Ishikawa (cell line): Measurements from ENCODE around the gene SOCS1.

Experiments
- CEBPB ChIP-seq: IDR thresholded peaks from 2 replicates; pipeline ENCODE4 v1.6.1; 2012
- CREB1 ChIP-seq: IDR thresholded peaks from 2 replicates; pipeline ENCODE4 v1.6.1; 2012; ENCODE audit warnings: low read depth
- EGR1 ChIP-seq: IDR thresholded peaks from 2 replicates; pipeline ENCODE4 v1.6.1; 2012
- EP300 ChIP-seq: IDR thresholded peaks from 2 replicates; pipeline ENCODE4 v1.6.1; 2012; ENCODE audit warnings: borderline replicate concordance
- FOXM1 ChIP-seq: IDR thresholded peaks from 2 replicates; pipeline ENCODE4 v1.6.1; 2012; ENCODE audit warnings: low read depth, borderline replicate concordance
- MAX ChIP-seq: IDR thresholded peaks from 2 replicates; pipeline ENCODE4 v1.6.1; 2012
- NFIC ChIP-seq: IDR thresholded peaks from 2 replicates; pipeline ENCODE4 v1.6.1; 2012
- RAD21 ChIP-seq: IDR thresholded peaks from 2 replicates; pipeline ENCODE4 v1.6.1; 2012; ENCODE audit warnings: low read depth
- TAF1 ChIP-seq: IDR thresholded peaks from 2 replicates; pipeline ENCODE4 v1.6.1; 2012; ENCODE audit warnings: low read depth, mild to moderate bottlenecking
- TCF12 ChIP-seq: IDR thresholded peaks from 2 replicates; pipeline ENCODE4 v1.6.1; 2012; ENCODE audit warnings: low read depth
- TEAD4 ChIP-seq: IDR thresholded peaks from 2 replicates; pipeline ENCODE4 v1.6.1; 2012
- YY1 ChIP-seq: IDR thresholded peaks from 2 replicates; pipeline ENCODE4 v1.6.1; 2012; ENCODE audit warnings: low read depth
- ZBTB7A ChIP-seq: IDR thresholded peaks from 2 replicates; pipeline ENCODE4 v1.6.1; 2012; ENCODE audit warnings: low read depth
- TF ChIP-seq, protein P1 (sequence below): IDR thresholded peaks from 2 replicates; pipeline ENCODE4 v1.6.1; 2012; ENCODE audit warnings: low read depth, mild to moderate bottlenecking
- TF ChIP-seq, protein P2 (sequence below): IDR thresholded peaks from 2 replicates; pipeline ENCODE4 v1.6.1; 2012

Gene SOCS1, protein sequence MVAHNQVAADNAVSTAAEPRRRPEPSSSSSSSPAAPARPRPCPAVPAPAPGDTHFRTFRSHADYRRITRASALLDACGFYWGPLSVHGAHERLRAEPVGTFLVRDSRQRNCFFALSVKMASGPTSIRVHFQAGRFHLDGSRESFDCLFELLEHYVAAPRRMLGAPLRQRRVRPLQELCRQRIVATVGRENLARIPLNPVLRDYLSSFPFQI

DNA sequence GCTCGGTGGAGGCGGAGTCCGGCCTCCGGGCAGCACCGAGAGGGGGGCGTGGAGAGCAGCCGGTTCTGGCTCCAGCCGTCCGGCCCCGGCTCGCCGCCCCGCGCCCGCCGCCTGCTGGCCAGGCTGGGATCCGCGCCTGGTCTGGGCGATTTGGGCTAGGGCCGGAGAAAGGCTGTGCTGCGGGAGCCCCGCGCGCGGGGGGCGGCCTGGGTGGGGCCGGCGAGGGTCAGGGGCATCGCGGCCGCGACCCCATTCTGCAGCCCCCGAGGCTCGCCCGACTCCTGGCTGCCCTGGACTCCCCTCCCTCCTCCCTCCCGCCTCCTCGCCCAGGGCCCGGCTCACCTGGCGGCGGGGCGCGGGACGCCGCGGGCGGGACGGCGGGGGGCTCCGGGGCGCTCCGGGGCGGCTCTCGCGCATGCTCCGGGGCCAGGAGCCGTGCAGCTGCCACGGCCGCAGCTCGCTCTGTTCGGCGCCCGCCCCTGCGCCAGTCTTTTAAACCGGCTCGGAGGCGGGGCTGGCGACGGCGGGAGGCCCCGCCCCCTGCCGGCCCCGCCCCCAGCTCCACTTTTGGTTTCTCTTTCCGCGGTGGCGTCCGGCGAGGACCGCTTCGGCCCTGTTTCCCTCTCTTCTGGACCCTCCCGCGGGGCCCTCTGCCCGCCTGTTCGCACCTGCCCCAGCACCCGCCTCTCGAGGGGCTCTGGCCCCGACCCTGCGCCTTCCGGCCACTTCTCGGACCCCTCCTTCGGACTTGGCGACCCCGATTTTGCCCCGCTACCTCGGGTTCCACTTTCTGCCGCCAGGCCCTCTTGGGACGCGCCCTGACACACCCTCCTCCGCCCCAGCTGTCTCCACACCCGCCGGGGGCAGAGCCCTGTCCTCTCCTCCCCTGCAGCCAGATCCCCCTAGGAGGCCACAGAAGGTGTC is at the start of gene SOCS1:
SOCS1 (minus strand) TSS at position 468 of the 924 bp plus-strand sequence. CDS start 726 bp downstream, outside the sequence.
- TF ChIP-seq EP300 (no peak), RAD21 (peak; percentile 71; the same call in 1 of the 2 replicates), FOXM1 (no peak), ZBTB7A (peak; percentile 77; the same call in 1 of the 2 replicates), EGR1 (no peak), CEBPB (no peak), NFIC (no peak), YY1 (no peak), CREB1 (no peak), MAX (peak; percentile 63), TEAD4 (no peak), TAF1 (peak; percentile 85), TCF12 (peak; percentile 4; the same call in 1 of the 2 replicates)
- TF ChIP-seq, protein P1, sequence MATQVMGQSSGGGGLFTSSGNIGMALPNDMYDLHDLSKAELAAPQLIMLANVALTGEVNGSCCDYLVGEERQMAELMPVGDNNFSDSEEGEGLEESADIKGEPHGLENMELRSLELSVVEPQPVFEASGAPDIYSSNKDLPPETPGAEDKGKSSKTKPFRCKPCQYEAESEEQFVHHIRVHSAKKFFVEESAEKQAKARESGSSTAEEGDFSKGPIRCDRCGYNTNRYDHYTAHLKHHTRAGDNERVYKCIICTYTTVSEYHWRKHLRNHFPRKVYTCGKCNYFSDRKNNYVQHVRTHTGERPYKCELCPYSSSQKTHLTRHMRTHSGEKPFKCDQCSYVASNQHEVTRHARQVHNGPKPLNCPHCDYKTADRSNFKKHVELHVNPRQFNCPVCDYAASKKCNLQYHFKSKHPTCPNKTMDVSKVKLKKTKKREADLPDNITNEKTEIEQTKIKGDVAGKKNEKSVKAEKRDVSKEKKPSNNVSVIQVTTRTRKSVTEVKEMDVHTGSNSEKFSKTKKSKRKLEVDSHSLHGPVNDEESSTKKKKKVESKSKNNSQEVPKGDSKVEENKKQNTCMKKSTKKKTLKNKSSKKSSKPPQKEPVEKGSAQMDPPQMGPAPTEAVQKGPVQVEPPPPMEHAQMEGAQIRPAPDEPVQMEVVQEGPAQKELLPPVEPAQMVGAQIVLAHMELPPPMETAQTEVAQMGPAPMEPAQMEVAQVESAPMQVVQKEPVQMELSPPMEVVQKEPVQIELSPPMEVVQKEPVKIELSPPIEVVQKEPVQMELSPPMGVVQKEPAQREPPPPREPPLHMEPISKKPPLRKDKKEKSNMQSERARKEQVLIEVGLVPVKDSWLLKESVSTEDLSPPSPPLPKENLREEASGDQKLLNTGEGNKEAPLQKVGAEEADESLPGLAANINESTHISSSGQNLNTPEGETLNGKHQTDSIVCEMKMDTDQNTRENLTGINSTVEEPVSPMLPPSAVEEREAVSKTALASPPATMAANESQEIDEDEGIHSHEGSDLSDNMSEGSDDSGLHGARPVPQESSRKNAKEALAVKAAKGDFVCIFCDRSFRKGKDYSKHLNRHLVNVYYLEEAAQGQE = no peak
- TF ChIP-seq, protein P2, sequence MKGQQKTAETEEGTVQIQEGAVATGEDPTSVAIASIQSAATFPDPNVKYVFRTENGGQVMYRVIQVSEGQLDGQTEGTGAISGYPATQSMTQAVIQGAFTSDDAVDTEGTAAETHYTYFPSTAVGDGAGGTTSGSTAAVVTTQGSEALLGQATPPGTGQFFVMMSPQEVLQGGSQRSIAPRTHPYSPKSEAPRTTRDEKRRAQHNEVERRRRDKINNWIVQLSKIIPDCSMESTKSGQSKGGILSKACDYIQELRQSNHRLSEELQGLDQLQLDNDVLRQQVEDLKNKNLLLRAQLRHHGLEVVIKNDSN = no peak

- TF ChIP-seq TCF12 (no peak), NFIC (peak; percentile 55)
Observed at GRCh38 chr16:11303405-11304138, 47.6 kb upstream of the SOCS1 start.

- no peak for TF ChIP-seq EGR1
- no peak for TF ChIP-seq YY1
- no peak for TF ChIP-seq NFIC
- TF ChIP-seq TEAD4 = no peak
- no peak for TF ChIP-seq ZBTB7A
- TF ChIP-seq, protein P1 = no peak
- TF ChIP-seq, protein P2 = no peak
- TF ChIP-seq TCF12 = no peak
Observed at GRCh38 chr16:11302977-11303376, 47.0 kb upstream of the SOCS1 start.

- no peak for TF ChIP-seq YY1
- TF ChIP-seq, protein P2 = no peak
Observed at GRCh38 chr16:11301645-11302501, 45.9 kb upstream of the SOCS1 start.

- TF ChIP-seq, protein P1 = no peak
- no peak for TF ChIP-seq MAX
- no peak for TF ChIP-seq CREB1
- TF ChIP-seq ZBTB7A = no peak
- no peak for TF ChIP-seq FOXM1
- no peak for TF ChIP-seq EP300
Observed at GRCh38 chr16:11300560-11300892, 44.5 kb upstream of the SOCS1 start.
